Body of pancreas (tissue), 4 donors: ENCODE measurements around the gene THOP1. TPM values are rescaled to one million over a fixed set of nuclear protein-coding genes. Genes with fewer than 3 reads are reported as not detected.

ENCODE experiments used
- ATAC-seq: fragments of 150-250 bp; one replicate; pipeline ENCODE4 v1.9.1; 2016
- DNase-seq, 4 donors: peaks; one replicate each; pipeline ENCODE4 v3.0.0-alpha.2; 2019
- H3K27ac ChIP-seq, 4 donors: fragments of 200-600 bp; sonication (generic); 1 replicate in 3 of 4; 2 replicates in 1 of 4; pipeline versions ENCODE4 v1.5.1 to v1.6.1; 2016 to 2019; ENCODE audit warnings: mild to moderate bottlenecking in 1 of 4, mixed read lengths in 1 of 4, moderate library complexity in 1 of 4
- H3K27me3 ChIP-seq, 2 donors: fragments of 200-600 bp; sonication (generic); one replicate each; pipeline ENCODE4 v1.6.0; 2016; ENCODE audit warnings: mild to moderate bottlenecking in 1 of 2
- H3K36me3 ChIP-seq, 2 donors: fragments of 200-600 bp; sonication (generic); replicated peaks in 1 of 2; 2 replicates each; pipeline ENCODE4 v1.5.1; 2016; ENCODE audit warnings: low read depth in 2 of 2; ENCODE audit not compliant: insufficient read depth in 1 of 2
- H3K4me1 ChIP-seq: fragments of 200-600 bp; sonication (generic); one replicate; pipeline ENCODE4 v1.6.0; 2016
- H3K4me3 ChIP-seq, 2 donors: fragments of 200-600 bp; sonication (generic); 1 replicate in 1 of 2; 2 replicates in 1 of 2; pipeline ENCODE4 v1.5.1; 2016 to 2019
- H3K9me3 ChIP-seq, 3 donors: fragments of 200-600 bp; sonication (generic); 1 replicate in 2 of 3; 2 replicates in 1 of 3; pipeline ENCODE4 v1.5.1; 2016
- CTCF ChIP-seq, 7 experiments: fragments of 450-650 bp in 4 of 7; fragments of 200-600 bp in 3 of 7; sonication (generic) in 3 of 7; IDR thresholded peaks; one replicate each; pipeline ENCODE4 v1.5.1; 2016 to 2019; ENCODE audit warnings: antibody characterized with exemption in 7 of 7
- POLR2A ChIP-seq, 3 donors: fragments of 450-650 bp; IDR thresholded peaks; one replicate each; pipeline ENCODE4 v1.6.1; 2016; ENCODE audit warnings: antibody characterized with exemption in 3 of 3, mild to moderate bottlenecking in 2 of 3
- WGBS, 2 donors: methylation state at CpG; one replicate each; pipeline ENCODE4 v1.1.5; 2017; 5-methylcytosine and 5-hydroxymethylcytosine counted together
- intact Hi-C: fragments of 100-400 bp; cut with DNase I; formaldehyde crosslinking; loops from one replicate; pipeline ENCODE4 v1.15.1; 2023
- total RNA-seq, 2 donors: library from RNA; depleted of rRNA; stranded (reverse); fragments of >200 nt; gene quantifications; one replicate each; pipeline ENCODE4 v1.1.0, GENCODE V29; 2016

THOP1 gene
- total RNA-seq, 2 donors from 2014 or later, result 17.5 to 19.7 TPM

GRCh38 chr19:2768365-2769132 is 16.8 kb upstream of the THOP1 start:
- intact Hi-C loops, result no loop called here
- no peak overlapping the region for H3K4me3 ChIP-seq
- TF ChIP-seq POLR2A (IDR thresholded peaks at IDR 0.05) (no peak), CTCF (IDR thresholded peaks at IDR 0.05) (no peak)
- ATAC-seq, result no peak
- WGBS, 2 donors, result 88% methylated on average over 19 to 22 of the region's 29 CpGs
- peaks cover 8% of the 10 kb centered on the region for H3K4me1 ChIP-seq
- H3K36me3 ChIP-seq, result peaks cover 2 to 8% of the 10 kb centered on the region in 2 donors
- H3K27ac ChIP-seq, result no peak overlapping the region
- DNase-seq, result no peak
- H3K27me3 ChIP-seq, result no peaks in the 10 kb centered on the region
- H3K9me3 ChIP-seq, result no peaks in the 10 kb centered on the region

- no peak for ATAC-seq
- H3K27ac ChIP-seq, result no peak overlapping the region
Measured at GRCh38 chr19:2769218-2769617, 16.1 kb upstream of the THOP1 start.

GRCh38 chr19:2770055-2771013 is 15.0 kb upstream of the THOP1 start:
- H3K36me3 ChIP-seq, result peaks cover 2 to 3% of the 10 kb centered on the region in 2 donors

More at GRCh38 chr19:2769218-2769617, 16.1 kb upstream of the THOP1 start:
- no peak for DNase-seq
- no peak for TF ChIP-seq CTCF (IDR thresholded peaks at IDR 0.05)
- no peak for TF ChIP-seq POLR2A (IDR thresholded peaks at IDR 0.05)
- intact Hi-C loops, result no loop called here
- WGBS, 2 donors, result 33 to 94% methylated on average over 1 to 4 of the region's 8 CpGs
- peaks cover 8% of the 10 kb centered on the region for H3K4me1 ChIP-seq
- H3K27me3 ChIP-seq, result no peaks in the 10 kb centered on the region
- peaks cover 2 to 8% of the 10 kb centered on the region in 2 donors for H3K36me3 ChIP-seq
- H3K4me3 ChIP-seq, result no peak overlapping the region
- H3K9me3 ChIP-seq, result no peaks in the 10 kb centered on the region

More at GRCh38 chr19:2770055-2771013, 15.0 kb upstream of the THOP1 start:
- DNase-seq, result peak in 2 of 4 donors; percentile 35 to 59
- Histone ChIP-seq H3K4me1 (peaks cover 8% of the 10 kb centered on the region), H3K4me3 (no peak overlapping the region), H3K9me3 (no peaks in the 10 kb centered on the region), H3K27ac (peak overlapping the region in 1 of 4 donors; percentile 1), H3K27me3 (no peaks in the 10 kb centered on the region)
- TF ChIP-seq POLR2A (IDR thresholded peaks at IDR 0.05), result no peak
- TF ChIP-seq CTCF (IDR thresholded peaks at IDR 0.05), result no peak
- 75 to 89% methylated on average over 28 to 38 of the region's 40 CpGs for WGBS, 2 donors
- no peak for ATAC-seq
- intact Hi-C loops, result no loop called here
